Measurements from ENCODE around the gene CYTH1.

GRCh38 chr17:78767806-78768205 is 14.3 kb downstream of the CYTH1 start:
- no peak for TF ChIP-seq CTCF (conservative IDR thresholded peaks at IDR 0.05)
- no peak for TF ChIP-seq EZH2 (IDR thresholded peaks at IDR 0.05; ENCODE audit: low read depth)
